Middle frontal gyrus (tissue), 1 donor: ENCODE measurements around the gene TBC1D8.

Source experiments
- DNase-seq: peaks from one replicate; pipeline ENCODE4 v3.0.0-alpha.2; 2015; ENCODE audit warnings: low spot score; ENCODE audit errors: extremely low spot score

The TBC1D8 gene

DNA sequence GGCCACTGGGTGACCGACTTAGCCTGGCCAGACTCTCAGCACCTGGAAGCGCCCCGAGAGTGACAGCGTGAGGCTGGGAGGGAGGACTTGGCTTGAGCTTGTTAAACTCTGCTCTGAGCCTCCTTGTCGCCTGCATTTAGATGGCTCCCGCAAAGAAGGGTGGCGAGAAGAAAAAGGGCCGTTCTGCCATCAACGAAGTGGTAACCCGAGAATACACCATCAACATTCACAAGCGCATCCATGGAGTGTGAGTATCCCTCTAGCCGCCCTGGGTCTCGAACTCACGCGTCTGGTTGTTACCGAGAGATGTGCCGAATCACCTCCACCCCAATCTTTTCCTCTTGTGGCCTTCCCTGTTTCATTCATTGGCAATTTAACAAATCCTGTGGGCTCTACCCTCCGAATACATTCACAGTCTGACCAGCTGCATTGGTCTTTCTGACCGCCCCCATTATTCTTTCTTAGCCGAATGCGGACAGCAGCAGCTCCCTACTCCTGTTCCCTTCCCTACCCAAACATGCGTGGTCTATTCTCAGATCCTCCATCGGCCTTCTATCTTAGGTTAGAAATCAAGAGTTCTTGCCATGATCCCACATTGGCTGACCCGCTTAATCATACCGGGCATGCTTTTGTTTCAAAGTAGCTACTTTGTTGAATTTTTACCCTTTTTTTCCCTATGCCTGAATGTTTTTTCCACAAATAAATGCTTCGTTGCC lies 148.5 kb downstream of the TBC1D8 start:
- no peak for DNase-seq

DNA sequence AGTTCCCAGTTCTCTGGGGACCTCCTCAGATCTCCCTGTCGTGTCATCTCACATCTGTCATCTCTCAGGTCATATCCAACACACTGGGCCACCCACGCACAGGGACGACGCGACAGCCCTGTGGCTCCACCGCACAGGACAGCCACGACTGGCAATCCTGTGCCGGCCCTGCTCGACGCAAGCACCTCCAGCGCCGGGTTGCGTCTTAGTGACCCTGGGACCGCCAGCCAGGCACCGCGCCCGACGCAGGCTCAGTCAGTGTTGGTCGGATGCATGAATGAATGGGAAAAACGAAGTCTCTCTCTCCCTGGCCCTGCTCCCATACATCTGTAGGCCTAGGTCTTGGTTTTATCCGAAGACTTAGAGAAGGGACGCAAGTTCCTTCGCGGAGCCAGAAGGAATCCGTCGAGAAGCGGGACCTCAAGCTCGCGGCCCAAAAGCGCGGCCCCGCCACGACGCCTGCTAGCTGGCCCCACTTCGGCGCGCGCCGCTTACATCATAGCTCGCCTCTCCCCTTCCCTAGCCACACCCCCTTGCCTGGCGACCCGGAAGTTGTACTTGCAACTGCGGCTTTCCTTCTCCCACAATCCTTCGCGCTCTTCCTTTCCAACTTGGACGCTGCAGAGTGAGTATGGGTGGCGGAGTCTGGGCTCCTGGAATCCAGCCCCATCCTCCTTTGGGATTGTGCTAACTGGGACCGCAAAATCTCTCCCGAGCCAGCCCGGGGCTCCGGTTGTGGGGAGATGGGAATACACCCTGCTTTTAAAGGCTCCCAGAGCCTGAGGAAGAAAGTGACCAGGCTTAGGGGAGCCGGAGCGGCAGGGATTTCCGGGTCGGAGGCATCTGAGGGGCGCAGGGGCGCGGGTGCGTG lies 149.3 kb downstream of the TBC1D8 start, which contains the start of gene RPL31:
Gene RPL31 (plus strand): TSS at position 599 of the 871 bp plus-strand sequence. CDS start 413 bp downstream, outside the sequence.
- DNase-seq, result peak; percentile 93

DNA sequence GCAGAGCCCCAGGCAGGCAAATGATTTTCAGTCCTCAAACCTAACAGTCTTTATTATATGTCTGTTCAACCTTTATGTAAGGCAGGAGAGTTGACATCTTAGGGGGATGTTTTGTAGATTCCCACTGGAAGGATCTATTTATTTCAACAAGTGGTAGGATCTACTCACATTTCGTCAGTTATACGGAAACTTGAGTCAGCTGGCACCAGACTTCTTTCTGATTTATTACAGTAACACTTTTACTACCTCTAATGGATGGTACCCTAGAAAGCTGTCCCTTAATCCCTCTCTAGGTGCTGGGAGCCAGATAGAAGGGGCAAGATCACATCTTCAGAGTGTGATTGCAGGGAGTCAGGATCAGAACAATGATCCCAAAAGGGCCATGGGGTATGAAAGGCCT lies 151.2 kb downstream of the TBC1D8 start:
- no peak for DNase-seq

DNA sequence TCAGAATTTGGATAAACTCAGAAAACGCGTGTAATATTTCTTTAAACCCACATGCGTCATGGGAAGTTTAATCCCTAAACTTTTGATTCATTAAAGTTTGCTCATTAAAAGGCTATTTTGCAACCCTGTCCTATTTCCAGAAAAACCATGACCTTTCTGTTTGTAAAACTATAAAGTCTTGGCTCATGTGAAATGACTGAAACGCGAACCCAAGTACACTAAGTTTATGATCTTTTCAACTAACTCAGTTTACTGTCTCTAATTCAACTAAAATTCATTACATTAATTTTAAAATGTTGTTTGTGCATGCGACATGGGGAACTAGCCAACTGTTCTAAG lies 153.0 kb downstream of the TBC1D8 start:
- DNase-seq, result no peak

DNA sequence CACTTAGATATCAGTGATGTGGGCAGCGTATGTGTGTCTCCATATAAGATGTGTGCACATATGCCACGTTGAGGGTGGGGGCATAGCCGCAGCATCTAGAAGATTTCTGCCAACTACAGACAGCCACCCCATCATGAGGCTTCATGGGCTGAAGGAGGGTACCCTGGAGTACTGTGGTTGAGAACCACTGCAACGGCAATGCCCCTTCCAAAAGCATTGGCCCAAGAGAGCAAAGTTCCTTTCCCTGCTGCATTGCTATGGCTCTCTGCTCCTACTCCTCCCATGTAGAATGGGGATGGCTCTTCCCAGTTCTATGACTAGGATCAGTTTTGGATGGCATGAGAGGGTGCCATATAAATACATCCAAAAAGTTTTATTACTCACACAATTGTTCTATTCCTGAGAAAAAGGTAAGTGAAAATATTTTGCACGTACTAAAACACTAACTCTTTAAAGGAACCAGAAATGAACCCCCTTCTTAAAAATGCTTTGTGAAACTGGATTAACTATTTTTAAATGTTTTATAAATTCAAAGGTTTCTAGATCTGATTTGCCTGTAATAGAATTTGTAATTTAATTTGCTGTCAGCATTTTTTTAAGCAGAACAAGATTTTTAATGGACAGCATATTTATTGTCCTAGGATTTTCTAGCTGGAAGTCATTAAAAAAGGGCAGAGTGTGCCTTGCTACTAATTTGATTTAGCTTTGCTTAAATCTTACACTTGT lies 153.5 kb downstream of the TBC1D8 start:
- no peak for DNase-seq

DNA sequence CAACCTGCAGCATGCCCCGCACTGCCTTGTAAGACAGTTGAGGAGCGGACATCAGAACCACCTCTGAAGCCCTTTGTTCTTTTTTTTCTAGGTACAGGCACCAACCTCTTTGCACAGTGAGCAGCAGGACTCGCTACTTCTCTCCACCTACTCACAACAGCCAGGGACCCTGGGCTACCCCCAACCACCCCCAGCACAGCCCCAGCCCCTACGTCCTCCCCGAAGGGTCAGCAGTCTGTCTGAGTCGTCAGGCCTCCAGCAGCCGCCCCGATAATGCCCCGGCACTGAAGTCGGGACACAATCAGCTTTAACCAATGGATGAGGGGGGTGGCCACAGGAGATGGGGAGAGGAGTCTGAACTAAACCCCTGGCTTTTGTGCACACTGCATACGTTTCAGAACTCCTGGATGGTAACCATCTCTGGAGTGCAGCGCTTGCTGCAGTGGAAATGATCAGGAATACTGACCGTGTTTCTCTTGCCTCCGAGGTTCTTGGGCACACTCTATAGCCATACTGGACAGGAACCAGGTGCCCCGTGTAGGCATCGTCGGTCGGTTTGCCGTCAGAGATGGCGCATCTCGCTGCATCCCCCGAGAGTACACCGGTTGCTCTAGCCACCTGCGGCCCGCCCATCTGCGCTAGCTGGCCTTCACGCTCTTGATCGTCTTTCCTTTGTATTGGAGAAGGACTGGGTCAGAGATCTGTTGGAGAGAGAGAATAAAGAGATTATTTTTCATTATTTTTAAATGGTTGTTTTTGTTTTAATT lies 155.7 kb downstream of the TBC1D8 start:
- no peak for DNase-seq

DNA sequence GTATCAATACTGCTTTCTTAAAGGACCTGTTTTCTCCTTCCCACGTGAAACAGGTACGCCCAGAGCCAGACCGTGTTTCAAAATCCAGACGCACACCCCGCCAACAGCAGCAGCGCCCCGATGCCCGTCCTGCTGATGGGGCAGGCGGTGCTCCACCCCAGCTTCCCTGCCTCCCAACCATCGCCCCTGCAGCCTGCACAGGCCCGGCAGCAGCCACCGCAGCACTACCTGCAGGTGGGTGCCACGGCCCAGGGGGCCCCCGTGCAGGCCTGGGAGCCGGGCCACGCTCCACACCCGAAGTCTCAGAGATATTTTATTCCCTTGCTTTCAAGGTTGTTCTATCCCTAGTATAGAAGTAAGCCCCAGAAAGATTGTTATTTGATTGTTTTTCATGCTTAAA lies 157.9 kb downstream of the TBC1D8 start:
- no peak for DNase-seq

DNA sequence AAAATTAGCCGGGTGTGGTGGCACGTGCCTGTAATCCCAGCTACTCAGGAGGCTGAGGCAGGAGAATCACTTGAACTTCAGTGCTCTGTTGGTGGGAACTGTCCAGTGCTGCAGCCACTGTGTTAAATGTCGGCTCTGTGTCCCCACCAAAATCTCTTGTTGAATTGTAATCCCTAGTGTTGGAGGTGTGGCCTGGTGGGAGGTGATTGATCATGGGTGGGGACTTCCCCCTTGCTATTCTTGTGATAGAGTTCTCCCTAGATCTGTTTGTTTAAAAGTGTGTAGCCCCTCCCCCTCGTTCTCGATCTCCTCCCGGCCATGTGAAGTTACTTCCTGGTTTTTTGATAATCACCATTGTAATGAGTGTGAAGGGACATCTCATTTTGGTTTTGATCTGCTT lies 158.9 kb downstream of the TBC1D8 start:
- no peak for DNase-seq

DNA sequence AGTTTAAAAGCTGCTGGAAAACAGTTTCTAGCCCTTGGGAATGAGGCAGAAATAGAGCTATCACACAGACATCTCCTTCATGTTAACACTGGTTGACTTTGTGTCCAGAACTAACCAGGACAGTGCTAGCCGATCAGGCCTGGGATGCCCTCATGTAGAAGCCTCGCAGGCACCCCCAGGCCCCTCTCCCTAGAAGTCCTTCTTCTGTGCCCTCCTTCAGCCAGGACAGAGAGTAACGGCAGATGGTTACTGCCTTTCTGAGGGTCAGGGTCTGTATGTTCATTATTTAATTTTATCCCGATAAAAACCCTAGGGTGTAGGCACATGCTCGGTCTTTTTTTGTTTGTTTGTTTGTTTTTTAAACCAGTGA lies 159.8 kb downstream of the TBC1D8 start:
- DNase-seq, result no peak

DNA sequence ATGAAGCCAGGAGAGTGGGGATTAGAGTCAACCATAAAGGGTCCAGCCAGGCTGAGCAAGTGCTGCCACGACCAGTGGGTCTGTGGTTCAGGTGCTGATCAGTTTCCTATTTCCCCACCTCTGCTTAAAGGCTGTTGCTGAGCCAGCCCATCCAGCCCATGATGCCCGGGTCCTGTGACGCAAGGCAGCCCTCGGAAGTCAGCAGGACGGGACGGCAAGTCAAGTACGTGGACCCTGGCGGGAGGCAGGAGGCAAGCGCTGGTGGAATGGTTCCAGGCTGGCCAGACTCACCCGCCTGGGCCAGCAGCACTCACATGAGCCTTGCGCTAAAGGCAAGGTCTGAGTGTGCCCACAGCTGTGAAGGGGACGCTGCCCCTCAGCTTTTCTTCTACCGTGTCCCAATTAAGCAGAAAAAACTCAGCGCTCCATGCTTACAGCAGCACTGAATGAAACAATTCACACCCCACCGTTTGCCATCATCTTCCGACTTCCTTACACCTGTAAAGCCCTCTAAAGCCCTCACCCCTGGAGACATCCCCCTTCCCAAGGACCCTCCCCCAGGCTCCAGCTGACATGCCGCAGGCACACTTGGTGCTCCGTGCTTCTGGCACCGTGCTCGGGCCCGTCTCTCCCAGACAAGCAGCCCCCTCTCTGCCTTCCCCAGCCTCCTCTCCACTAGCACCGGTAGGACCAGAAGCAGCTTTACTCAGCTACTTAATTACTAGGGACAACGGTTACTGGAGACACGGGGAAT lies 160.4 kb downstream of the TBC1D8 start:
- DNase-seq, result no peak

DNA sequence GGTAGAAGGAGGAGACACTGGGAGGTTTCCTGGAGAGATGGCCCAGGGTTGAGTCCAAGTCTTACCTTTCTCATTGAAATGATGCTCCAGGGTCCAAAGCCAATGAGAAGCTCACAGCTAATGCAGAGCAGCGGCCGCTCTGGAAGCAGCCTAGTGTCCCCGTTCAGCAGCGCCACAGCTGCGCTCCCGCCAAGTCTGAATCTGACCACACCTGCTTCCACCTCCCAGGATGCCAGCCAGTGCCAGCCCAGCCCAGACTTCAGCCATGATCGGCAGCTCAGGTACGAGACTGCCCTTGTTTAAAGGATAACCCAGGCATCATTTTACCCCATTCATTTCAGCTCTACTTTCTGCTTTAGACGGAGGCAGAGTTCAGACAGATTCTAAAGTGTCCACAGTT lies 161.0 kb downstream of the TBC1D8 start:
- no peak for DNase-seq

DNA sequence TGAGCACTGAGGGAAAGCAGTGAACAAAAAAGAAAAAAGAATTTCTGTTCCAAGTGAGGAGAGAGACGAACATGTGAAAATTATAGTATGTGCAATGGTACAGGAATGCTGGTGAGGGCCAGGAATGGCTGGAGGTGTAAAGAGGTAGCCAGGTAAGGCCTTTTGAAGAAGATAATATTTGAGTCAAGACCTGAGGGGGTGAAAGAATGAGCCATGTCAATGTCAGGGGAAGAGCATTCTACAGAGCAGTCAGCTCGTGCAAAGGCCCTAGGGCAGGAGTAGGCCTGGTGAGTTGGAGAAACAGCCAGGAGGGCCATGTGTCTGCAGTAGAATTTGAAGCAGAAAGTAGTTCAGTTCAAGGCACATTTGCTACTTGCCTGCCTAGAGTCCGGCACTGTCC lies 161.5 kb downstream of the TBC1D8 start:
- DNase-seq, result no peak

DNA sequence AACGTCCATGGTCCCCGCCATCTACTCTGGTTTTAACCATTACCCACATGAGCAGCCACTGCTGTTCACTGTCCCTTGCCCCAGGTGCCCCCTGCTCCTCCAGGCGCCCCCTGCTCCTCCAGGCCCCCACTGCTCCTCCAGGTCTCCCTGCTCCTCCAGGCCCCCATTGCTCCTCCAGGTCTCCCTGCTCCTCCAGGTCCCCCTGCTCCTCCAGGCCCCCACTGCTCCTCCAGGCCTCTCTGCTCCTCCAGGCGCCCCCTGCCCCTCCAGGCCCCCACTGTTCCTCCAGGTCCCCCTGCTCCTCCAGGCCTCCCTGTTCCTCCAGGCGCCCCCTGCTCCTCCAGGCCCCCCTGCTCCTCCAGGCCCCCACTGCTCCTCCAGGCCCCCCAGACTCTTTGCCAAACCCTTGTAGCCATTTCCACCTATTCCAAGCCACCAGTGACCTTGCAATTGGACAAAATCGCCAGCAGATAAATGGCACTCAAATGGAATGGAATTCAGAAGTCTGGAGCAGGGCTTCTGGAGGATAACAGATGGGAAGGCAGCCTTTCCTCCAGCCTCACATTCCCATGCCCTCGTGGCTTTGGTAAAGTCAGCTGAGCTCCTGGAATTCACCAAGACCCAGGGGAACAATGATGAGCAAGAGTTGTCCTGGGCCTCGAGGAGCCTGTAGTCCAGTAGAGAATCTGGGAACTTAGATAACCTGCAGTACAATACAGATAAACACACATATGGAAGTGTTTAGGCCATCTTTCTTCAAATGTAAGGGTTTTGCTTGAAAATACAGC lies 162.4 kb downstream of the TBC1D8 start:
- DNase-seq, result no peak

DNA sequence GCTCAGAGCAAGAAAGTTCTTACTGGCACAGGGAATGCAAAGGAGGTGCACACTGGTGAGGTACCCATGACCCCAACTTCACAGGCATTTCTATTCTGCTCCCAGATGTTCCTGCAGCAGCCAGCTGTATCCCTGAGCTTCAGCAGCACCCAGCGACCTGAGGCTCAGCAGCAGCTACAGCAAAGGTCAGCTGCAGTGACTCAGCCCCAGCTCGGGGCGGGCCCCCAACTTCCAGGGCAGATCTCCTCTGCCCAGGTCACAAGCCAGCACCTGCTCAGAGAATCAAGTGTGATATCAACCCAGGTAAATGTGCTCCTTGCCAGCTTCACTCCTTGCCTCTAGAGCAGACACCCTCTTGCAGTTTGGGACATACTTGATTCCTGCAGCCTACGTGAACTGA lies 163.2 kb downstream of the TBC1D8 start:
- DNase-seq, result no peak

DNA sequence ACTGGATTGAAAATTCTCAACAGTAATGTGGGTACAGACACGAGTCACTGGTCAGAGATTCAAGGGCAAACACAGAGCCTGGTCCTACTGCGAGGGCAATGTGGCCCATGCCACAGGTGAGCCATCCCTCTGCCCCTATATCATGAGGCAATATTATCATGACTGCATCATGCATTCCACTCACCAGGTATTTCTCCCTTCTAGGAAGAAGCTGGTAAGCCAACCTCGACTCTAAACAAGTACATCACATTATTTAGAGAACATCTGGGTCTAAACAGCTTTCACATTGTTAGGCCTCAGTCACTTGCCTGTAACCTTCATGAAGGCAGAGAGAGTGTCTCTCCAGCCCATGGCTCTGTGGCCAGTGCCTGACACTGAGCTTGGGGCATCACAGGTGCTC lies 163.6 kb downstream of the TBC1D8 start:
- no peak for DNase-seq

DNA sequence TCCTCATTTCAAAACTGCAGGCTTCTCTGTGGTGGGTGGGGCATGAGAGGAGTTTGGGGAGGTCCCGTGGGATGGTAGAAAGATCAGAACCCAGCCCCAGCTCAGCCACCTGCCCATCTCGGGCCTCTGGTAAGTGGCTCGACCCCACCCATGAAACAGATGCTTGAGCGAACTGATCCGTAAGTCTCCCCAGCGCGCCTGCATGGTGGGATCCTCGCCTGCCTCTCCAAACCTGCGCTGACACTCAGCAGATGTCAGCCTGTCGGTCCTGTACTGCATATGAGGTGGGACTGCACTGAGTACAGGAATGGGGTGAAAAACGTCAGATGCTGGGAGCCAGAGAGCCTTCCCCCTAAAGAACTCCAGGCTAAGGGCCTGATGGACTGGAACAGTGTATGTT lies 165.0 kb downstream of the TBC1D8 start:
- DNase-seq, result no peak

DNA sequence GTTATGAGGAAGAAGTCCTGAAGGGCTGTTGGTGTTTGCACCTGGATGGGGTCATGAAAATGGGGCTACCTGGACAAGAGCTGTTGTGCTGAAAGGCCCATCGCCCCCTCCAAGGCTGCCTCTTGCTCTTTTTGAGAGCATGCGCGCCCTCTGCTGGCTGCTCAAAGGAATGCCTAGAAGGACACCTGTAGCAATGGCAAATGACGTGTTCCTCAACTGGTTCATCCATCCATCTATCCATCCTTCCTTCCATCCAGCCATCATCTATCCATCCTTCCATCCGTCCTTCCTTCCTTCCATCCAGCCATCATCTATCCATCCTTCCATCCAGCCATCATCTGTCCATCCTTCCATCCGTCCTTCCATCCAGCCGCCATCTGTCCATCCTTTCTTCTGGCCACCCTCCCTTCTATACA lies 166.3 kb downstream of the TBC1D8 start:
- peak; percentile 20 for DNase-seq

DNA sequence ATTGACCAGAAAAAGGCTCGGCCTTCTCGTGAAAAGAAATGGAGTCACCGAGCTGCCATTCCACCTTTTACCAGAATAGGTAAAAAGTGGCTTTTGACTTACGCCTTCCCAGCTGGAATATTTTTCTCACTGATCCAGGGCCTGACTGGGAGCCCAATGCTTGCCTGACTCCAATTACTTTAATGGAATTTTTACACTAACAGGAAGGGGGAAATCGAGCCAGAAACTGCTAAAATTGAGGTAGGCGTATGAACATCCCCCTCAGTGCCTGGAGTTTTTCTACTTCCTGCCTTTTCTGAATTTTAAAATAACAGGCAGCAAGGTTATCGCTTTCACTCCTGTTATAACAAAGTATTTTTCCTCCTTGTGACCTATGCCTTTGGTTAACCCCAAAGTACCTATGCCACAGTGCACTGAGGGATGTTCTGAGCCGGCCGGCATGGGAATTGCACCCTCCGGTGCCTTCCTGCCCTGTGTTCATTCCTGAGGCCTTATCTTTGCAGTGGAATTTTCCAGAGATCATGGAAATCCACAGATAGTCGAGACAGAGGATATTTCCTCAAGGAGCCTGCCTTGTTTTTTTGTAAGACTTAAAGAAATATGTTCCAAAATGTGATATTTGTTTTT lies 167.4 kb downstream of the TBC1D8 start:
- DNase-seq, result peak; percentile 31

DNA sequence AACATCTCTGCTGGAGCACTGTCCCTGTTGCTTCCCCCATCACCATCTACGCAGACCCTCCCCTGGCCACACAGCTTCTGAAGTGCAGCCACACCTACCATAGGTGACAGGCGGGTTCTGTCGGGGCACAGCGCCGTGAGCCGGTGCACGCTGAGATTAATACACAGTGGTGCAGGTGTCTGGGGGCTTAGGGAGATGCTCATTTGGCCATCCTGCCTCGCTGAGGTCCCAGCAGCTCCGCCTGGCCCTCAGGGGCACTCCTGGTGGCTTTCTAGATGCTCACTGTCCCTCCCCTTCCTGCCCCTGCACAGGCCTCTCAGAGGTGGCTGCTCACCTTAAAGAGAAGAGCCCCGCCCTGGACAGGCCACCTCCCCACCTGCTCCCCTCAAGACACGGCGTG lies 168.0 kb downstream of the TBC1D8 start:
- DNase-seq, result no peak
